GM19372 (cell line): Measurements from ENCODE around the gene LONP1.
"Not testable (repeated sequence)": the region's sequence is repeated elsewhere in the genome, so short reads cannot be mapped to it uniquely, and the experiment has no call there.

Experiments
- ATAC-seq: cut with Tn5 transposase; IDR thresholded peaks from one replicate; pipeline ENCODE4 v1.9.1; 2021; ENCODE audit warnings: mild to moderate bottlenecking, low read depth, moderate library complexity; ENCODE audit not compliant: unreplicated experiment

LONP1 gene

DNA sequence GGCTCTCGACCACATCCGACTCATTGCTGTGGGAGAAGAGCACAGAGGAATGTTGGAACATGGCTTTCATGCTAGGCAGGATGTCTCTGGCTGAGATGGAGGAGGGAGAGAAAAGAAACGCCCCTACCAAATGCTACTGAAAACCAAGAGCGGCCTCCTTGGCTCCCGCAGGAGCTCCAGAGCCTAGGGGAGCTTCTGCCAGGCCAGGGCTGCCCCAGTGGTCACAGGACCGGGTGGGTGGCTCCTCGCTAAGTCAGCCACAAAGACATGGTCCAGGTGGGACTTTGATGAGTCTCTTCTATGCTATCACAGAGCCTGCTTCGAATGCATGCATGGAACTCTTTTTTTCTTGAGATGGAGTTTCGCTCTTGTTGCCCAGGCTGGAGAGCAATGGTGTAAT is 6.7 kb downstream of the LONP1 start:
- ATAC-seq: no peak

DNA sequence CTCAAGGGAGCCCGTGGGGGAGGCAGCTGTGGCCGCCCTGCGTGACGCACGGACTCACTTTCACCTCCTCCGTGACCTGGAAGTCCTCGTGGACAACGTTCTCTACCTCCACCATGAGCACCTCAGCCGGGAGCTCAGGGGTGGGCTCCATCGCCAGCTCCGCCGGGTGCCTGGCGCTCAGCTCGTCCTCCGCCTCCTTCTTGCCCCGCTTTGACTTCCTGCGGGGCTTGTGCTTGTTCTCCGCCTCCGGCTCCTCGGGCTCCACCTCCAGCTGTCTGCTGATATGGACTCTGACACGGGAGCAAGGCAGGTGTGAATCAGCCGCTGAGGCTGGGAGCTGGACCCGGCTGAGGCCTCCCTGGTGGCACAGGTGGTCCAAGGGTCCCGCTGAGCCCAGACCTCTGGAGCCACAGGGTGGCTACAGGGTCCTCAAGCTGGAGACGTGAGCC is 8.2 kb downstream of the LONP1 start:
- ATAC-seq: no peak

DNA sequence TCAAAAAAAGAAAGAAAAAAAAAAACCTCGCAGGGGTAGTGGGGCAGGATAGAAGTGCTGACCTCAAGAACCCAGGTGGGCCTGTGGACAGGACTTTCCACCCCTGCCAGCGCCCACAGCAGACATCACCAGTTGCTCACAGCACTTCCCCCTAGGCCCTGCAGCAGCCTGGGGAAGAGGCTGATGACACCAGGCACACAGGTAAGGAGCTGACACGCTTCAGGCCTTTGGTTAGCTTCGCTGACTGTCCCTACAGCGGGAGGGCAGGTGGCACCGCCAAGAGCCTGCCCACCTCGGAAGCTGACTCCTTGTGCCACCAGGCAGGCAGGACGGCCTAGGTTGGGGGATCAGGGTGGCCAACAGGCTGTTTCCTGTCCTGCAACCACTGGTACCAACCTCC is 8.9 kb downstream of the LONP1 start:
- no peak for ATAC-seq

DNA sequence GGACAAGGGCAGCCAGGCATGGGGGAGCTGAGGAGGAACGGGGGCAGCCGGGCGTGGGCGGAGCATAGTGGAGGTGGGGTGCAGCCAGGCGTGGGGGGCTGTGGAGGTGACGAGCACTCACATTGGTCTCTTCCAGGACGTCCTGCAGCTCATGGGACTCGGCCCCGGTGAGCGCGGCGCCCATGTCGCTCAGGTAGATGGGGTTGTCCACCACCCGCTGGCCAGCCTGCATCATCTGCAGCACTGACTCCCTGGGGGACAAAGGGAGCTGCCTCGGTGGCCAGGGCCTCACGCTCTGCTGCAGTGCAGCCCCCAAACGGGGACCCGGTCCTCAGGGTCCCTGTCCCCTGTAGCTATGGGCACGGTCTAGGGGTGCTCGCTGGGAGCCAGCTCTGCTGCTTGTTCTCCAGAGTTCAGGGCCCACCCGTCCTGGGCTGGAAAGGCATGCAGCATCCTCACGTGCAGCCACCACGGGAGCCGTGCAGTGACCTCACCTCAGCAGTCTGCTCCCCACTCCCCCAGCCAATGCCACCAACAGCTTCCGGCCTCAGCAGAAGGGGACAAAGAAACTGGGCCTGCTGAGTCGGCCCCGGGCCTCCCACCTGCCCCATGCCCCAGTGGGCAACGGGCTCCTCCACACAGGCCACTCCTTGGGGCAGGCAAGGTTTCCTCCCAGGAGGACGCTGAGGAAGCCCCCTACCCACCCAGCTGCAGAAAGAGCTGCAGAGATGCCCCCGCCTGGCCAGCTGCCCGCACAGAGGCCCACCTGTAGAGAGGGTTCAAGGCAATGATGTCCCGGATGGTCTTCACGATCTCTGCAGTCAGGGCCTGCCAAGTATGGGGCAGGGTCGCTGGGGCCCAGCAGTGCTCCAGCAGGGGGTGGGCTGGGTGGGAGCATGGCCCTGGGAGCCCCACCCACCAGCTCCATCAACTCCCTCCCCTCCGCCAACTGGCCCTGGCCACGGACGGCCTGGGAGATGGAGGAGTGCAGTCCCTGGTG is 12.1 kb downstream of the LONP1 start:
- ATAC-seq: no peak

DNA sequence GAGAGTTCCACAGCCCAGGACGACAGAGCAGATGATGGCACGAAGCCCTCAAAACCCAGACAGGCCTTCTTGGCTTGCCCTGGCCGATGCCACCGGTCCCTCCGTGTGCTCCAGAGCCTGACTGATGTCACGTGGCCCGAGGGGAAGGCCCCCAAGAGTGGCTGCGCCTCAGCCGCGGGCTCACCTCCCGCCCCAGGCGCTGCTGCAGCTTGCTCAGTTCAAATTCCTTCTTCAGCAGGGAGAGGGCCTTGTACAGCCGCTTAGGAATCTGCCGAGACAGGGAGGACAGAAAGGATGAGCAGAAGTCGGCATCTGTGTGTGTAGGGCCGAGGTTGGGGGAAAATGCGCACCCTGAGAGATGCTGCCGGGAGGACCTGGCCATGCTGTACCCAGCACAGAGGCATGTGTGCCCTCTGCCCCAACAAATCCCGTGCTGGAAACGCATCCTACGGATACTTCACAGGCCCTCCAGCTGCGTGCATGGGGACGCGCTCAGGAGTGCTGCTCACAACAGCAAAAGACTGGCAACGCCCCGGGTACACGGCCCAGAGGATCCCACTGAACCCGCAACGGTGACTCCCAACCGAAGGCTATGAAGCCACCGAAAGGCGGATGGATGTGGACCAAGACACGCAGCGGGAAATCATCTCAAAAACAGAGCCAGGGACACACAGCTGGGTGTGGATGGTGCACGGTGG is 12.9 kb downstream of the LONP1 start:
- no peak for ATAC-seq

DNA sequence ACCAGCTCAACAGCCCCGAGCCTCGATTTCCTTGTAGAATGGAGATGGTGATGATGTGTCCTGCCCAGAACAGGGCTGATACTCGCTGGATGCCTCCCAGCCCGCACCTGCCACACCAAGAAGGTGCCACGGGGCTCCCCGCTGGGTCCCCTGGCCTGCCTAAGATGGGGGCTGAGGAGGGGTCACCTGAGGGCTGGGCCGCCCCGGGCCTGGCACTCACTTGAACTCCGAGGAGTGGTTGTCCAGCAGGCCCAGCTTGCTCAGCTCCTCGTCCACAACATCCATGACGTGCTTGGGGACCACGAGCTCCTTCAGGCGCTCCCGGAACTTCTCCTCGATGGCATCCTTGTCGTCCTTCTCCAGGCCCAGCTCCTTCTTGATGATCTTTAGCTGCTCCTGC is 14.4 kb downstream of the LONP1 start:
- ATAC-seq: no peak

DNA sequence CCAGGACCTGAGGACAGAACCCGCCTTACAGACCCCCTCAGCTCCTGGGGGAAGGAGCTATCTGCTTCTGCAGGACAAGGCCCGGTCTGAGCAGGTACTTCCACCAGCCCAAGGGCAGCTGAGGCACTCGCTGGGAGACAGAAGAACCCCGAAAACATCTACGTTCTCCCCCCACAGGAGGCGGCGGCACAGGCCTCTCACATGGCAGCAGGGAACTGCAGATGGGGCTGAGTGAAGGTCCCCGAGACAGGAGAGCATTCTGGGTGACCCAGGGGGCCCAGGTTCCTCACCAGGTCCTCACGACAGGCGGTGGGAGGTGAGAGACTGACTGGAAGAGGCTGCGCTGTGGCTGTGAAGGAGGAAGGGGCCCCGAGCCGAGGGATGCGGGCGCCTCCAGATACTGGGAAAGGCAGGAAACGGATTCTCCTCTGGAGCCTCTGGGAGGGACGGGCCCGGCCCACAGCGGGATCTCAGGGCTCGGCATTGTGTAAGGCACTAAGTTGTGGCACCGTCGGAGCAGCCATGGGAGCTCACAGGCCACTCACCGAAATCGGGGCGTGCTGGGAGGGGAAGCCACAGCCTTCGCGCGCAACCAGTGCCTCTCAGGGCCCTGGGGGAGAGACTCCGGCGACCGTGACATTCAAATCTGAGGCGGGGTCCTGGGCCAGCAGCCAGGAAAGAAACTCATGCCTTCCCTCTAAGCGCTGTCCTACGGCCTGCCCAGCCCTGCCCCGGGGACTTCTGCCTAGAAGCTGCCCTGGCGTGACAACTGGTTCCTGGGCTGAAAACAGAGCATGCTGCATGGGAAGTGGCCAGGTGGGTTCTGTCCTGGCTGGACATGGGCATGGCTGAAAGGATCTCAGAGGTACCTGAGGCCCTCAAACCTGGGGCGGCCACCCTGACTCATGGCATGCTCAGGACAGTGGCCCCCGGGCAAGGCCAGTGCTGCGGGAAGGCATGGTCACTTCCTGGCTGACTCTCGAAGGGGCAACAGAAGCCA is 15.8 kb downstream of the LONP1 start:
- no peak for ATAC-seq

DNA sequence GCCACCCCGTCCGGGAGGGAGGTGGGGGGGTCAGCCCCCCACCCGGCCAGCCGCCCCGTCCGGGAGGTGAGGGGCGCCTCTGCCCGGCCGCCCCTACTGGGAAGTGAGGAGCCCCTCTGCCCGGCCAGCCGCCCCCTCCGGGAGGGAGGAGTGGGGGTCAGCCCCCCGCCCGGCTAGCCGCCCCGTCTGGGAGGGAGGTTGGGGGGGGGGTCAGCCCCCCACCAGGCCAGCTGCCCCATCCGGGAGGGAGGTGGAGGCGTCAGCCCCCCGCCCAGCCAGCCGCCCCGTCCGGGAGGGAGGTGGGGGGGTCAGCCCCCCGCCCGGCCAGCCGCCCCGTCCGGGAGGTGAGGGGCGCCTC is 17.9 kb downstream of the LONP1 start:
- not testable (repeated sequence) for ATAC-seq

DNA sequence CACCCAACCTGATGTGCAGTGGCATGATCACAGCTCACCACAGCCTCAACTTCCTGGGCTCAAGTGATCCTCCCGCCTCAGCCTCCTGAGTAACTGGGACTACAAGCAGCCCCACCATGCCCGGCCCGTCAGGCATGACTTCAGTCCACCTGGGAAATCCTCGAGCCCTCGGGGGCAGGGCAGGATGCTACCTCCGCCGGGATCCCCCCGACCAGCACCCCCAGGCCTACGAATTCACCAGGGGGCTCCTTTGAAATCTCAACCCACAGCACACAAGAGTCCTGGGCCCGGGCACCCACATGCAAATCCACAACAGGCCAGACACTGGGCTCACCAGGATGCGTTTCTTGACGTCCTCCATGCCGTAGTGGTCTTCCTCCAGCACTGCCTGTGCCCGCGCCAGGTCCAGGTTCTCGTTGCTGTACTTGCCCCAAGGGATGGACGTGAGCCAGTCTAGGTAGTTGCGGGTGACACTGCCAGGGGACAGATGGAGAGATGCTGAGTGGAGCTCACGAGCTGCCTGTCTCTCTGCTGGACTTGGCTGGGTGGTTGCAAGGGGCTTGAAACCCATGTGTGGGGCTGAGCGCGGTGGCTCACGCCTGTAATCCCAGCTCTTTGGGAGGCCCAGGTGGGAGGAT is 19.4 kb downstream of the LONP1 start:
- ATAC-seq: no peak

DNA sequence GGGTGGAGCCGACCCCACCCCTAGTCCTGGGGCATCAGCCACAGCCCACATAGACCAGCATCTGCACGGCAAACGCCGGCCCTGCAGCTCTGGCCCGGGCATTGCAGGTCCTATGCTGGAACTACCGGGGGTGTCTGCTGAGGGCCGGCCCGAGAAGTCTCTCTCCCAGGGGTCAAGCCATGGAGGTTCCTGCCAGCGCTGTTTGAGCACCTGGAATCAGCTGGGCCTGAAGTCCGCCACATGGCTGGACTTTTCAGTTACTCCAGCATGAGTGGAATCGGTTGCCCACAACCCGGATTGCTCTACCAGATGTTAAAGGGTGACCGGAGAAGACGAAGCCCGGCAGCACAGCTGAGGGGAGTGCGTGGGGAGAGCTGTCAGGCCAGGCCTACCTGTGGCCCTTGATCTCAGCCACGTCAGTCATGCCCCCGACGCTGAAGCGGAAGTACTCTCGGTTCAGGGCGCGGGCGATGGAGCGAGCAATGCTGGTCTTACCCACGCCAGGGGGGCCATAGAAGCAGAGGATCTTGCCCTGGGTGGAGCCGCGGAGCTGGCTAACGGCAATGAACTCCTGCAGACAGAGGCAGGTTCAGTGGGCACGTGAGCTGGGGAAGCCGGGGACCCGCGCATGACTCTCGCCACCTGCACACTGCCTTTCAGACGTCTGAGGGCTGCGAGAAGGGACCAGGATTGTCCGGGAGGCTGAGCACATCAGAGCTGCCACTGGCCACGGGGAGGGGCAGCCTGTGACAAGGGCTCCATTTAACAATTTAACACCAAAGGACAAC is 21.1 kb downstream of the LONP1 start:
- ATAC-seq: no peak

DNA sequence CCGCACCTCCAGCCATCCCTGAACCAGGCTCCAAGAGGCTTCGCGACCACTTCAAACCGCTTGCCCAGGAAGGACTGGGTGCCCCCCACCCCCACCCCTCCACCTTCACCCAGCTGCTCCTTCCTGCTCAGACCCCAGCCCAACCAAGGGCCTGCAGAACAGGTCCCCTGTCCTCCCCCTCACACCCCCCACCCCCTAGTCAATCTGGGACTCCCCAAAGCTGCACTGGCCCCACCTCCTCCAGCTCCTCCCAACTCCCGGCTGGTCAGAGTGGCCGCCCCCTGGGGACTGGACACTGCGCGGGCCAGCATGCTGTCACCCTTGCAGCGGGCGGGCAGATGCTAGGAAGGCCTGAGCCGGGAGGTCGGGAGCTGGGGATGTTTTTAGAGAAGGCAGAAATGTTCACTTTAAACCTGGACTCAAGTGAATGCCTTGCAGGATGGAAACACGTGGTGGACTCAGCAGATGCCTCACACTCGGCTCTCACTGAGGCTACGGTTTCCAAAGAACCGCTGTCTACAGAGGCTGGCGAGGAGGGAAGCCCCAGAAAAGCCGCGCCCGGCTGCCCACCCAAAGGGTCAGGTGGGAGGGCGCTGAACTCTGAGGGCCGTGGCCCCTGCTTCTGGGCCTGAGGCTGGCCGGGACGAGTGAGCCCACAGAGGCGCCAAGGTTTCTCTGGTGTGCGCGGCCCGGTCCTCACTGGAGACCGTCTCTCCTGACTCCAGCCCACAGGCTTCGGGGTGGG is 21.9 kb downstream of the LONP1 start:
- no peak for ATAC-seq

DNA sequence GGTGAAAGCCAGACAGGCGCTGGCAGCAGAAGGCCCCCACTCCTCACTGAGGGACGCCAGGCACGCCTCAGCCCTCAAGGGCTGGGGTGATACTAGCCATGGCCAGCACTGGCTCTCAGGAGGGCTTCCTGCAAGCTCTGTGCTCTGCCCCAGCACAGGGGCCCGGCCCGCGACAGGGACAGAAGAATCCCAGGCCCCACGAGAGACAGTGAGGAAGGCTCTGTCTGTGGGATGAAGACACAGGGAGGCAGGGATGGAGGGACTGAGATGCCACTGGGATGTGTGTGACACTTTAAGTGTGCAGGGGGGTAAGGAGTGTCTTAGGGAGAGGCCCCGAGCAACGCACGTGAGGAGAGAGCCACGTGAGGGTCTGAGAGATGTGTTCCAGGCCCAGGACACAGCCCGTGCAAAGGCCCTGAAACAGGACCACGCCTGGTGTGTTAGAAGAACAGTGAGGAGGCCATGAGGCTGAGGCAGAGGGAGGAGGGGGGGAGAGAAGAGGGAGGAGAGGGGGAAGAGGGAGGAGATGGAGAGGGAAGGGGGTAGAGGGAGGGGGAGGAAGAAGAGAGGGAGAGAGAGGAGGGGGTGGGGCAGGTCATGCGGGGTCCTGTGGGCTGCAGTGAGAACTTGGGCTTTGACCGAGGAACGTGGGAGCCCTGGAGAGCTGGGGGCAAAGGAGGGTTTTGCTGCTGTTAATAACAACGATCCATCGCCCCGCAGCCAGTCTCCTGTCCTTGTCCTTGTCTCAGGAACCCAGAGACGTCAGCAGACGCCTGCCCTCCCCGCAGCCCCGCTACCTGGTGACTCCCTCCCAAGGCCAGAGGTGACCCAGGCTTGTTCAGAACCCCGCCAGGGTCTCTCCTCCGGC is 22.7 kb downstream of the LONP1 start:
- ATAC-seq: no peak

DNA sequence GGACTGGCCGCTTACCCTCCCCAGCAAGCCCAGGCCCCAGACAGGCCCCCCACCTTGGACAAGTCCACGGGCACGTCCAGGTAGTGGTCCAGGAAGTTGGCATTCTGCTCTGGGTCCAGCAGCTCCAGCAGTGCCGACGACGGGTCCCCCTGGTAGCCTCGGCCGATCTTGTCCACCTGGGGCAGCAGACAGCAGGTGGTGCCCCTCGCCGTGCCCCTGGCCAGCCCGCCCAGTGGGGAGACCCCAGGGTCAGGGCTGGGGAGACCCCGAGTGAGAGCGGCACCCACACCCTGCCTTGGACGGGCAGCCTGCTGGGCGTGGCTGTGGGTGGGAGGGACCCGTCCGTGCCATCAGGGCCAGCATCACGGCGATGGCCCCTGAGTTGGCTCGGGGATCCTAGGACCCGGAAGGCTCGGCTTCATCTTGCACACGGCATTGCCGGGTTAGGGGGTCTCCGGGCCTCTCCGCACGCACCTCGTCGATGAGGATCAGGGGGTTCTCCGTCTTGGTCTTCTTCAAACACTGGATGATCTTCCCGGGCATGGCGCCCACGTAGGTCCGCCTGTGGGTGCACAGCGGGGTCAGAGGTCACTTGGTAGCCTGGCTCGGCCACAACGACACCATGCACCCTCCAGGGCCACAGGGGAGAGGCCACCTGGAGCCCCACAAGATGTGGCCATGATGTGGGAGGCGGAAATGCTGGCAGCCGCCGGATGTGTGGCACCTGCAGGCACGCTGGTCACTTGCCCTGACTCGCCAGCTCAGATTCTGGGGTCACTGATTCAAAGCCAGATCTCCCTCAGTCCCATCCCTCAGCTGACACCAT is 23.5 kb downstream of the LONP1 start:
- ATAC-seq: no peak

DNA sequence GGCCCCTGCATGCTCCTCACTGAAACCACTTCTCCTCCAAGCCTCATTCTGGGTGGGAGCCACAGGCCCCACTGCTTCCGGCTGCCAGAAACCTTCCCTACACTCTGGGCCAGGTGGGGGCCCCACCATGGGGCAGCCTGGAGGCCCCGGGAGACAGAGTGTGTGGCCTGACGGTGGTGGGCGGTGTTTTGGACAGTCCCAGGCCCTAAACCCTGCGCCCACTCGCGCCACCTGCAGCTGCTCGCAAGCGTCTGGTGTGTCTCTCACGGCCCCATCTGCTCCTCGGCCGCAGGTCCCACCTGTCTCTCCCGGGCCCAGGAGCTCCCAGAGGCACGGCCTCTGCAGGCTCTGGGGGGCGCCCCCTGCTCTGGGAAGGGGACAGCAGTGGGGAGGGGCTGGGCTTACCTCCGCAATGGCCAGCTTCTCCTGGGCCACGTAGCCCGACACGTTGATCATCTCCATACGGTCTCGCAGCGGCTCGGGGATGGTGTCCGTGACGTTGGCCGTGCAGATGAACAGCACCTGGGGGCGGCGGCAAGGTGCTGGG is 24.2 kb downstream of the LONP1 start:
- ATAC-seq: no peak

DNA sequence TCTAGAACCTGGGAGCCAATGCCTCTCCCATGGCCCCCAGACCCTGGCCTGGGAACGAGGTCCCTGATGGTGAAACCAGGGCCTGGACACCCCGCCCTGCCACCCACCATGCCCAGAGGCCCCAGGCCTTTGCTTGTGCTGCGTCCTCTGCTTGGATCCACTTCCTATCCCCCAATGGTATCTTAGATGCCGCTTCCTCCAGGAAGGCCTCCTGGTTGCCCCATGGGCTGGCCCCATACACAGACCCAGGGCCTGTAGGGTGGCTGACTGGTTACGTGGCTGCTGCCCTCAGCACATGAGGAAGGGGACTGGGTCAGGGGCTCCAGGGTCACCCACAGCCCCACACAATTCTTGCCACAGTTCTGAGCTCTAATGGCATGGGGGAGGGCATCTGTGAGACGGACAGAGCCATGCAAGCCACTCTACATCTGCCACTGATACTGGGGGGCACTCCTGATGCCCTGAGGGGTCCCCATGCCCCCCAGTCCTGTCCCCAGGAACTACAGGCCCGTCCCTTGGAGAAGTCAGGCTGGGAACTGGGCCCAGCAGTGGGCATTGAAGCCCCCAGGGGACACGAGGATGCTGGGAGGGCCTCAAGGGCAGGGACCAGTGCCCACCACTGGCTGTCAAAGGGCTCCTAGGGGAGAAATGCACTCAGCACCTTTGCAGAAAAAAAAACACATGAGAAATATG is 24.8 kb downstream of the LONP1 start:
- no peak for ATAC-seq
